H1 (cell line): ENCODE data around the gene ZNF490.

Experiments used
- CTCF ChIP-seq, 3 experiments: IDR thresholded peaks; 1 replicate in 2 of 3; 2 replicates in 1 of 3; pipeline versions ENCODE4 v1.5.1 to v1.6.1; 2011; ENCODE audit warnings: low read length in 3 of 3, mild to moderate bottlenecking in 3 of 3, inconsistent platforms in 2 of 3, low read depth in 1 of 3, moderate library complexity in 1 of 3; ENCODE audit not compliant: insufficient read depth in 1 of 3; ENCODE audit errors: control extremely low read depth in 1 of 3
- EGR1 ChIP-seq: IDR thresholded peaks from 2 replicates; pipeline ENCODE4 v1.6.1; 2011; ENCODE audit warnings: low read depth, low read length, borderline replicate concordance
- EZH2 ChIP-seq: fragments of 200-600 bp; sonication (generic); IDR thresholded peaks from 2 replicates; pipeline ENCODE4 v1.7.1; 2012; ENCODE audit warnings: low read depth, mild to moderate bottlenecking, moderate library complexity, low read length, inconsistent platforms; ENCODE audit not compliant: severe bottlenecking
- POLR2A ChIP-seq, 2 experiments: IDR thresholded peaks; 1 replicate in 1 of 2; 2 replicates in 1 of 2; pipeline ENCODE4 v1.6.1; 2011; ENCODE audit warnings: low read depth in 2 of 2, low read length in 2 of 2, mild to moderate bottlenecking in 2 of 2; ENCODE audit errors: control extremely low read depth in 1 of 2
- POLR2AphosphoS5 ChIP-seq: IDR thresholded peaks from 2 replicates; pipeline ENCODE4 v1.6.1; 2011; ENCODE audit warnings: low read depth, low read length
- SP2 ChIP-seq: IDR thresholded peaks from 2 replicates; pipeline ENCODE4 v1.6.1; 2012; ENCODE audit warnings: mild to moderate bottlenecking, low read length, inconsistent platforms

- TF ChIP-seq EGR1 (no peak), CTCF (IDR thresholded peaks at IDR 0.05; ENCODE audit: control extremely low read depth in 1 of 3, insufficient read depth in 1 of 3, low read depth in 1 of 3, low read length in 3 of 3) (no peak), EZH2 (no peak), POLR2A (IDR thresholded peaks at IDR 0.05; ENCODE audit: control extremely low read depth in 1 of 2, low read depth in 2 of 2, low read length in 2 of 2) (no peak), SP2 (no peak), POLR2AphosphoS5 (no peak)
These were observed 18.6 kb upstream of the ZNF490 start for GRCh38 chr19:12629215-12629614.
